KOPT-K1 (cell line): ENCODE results near the gene FNIP1.
"Not testable (repeated sequence)": the region's sequence is repeated elsewhere in the genome, so short reads cannot be mapped to it uniquely, and the experiment has no call there.

Experiments used
- H3K27ac ChIP-seq: fragments of 200-600 bp; sonication (generic); 2 replicates; pipeline ENCODE4 v1.5.1; 2016; ENCODE audit warnings: antibody characterized with exemption, mild to moderate bottlenecking, low read depth, low read length; ENCODE audit not compliant: poor library complexity, severe bottlenecking
- H3K36me3 ChIP-seq: fragments of 200-600 bp; sonication (generic); 2 replicates; pipeline ENCODE4 v1.5.1; 2017; ENCODE audit warnings: antibody characterized with exemption, mild to moderate bottlenecking, low read length, moderate library complexity; ENCODE audit not compliant: insufficient read depth
- H3K9me3 ChIP-seq: fragments of 200-600 bp; sonication (generic); 2 replicates; pipeline ENCODE4 v1.5.1; 2017; ENCODE audit warnings: antibody characterized with exemption, low read length, mild to moderate bottlenecking; ENCODE audit not compliant: insufficient read depth, poor library complexity, severe bottlenecking

The FNIP1 gene

DNA sequence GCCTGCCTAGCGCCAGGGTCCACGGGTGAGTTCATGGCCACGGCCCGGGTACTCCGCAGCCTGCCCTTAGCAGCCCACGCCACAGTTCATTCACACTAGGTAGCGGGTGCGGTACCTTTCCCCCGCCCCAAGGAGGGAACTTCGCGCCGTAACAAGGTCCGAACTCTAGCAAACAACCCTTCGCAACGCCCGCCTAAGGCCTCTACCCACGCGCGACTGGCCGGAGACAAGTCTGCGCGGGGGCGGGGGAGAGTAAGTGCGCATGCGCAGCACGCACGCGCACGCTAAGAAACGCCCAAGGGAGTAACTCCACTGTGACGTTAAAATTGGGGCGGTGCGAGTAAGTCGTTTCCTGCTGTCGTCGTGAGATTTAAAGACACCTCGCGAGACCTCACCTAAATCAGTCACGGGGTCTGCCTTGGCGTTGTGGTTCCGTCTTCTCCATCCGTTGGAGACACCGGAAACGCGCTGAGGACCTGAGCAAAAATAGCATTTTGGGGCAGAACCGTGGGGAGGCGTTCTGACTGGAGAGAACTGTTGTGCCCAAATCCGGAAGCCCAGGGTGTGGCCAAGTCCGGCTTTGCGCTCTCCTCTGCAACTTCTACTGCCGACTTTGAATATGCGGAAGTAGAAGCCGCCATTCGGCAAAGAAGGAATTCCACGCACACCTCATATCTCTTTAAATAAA lies 161.7 kb downstream of the FNIP1 start, which contains the start of gene RAPGEF6:
Gene RAPGEF6, minus strand, starts transcription at position 234 of the 688 bp plus-strand sequence. Its CDS starts 199 bp downstream, at position 35.
- Histone ChIP-seq H3K9me3 (no peaks in the 10 kb centered on the region), H3K36me3 (no peaks in the 10 kb centered on the region), H3K27ac (peak within 1 kb of the TSS; percentile 97)

GRCh38 chr5:131634666-131634995 lies 162.2 kb downstream of the FNIP1 start:
- Histone ChIP-seq H3K36me3 (no peaks in the 10 kb centered on the region), H3K27ac (peak overlapping the region; percentile 97), H3K9me3 (no peaks in the 10 kb centered on the region)

DNA sequence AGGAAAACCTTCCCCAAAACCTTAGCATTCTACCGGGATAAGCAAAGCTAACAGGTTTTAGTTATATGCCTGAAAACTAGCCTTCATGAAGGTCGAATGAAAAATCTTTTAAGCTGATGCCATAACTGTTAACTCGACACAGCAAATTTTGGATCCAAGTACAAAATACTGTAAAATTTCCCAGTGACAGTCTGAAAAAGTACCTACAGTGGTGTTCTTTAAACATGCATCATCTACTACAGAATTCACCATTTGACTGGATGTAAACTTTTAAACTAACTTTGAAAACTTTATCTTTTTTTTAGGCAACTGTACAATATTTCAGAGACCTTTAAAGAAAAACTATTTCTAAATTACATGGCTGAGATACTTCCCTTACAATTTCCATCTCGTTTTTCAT lies 162.6 kb downstream of the FNIP1 start:
- peak overlapping the region; percentile 97 for H3K27ac ChIP-seq
- H3K36me3 ChIP-seq = no peaks in the 10 kb centered on the region
- no peaks in the 10 kb centered on the region for H3K9me3 ChIP-seq

- Histone ChIP-seq H3K36me3 (no peaks in the 10 kb centered on the region), H3K27ac (peak overlapping the region; percentile 97), H3K9me3 (no peaks in the 10 kb centered on the region)
Measured at GRCh38 chr5:131633830-131634229, 163.0 kb downstream of the FNIP1 start.

GRCh38 chr5:131630963-131631350 lies 165.9 kb downstream of the FNIP1 start:
- no peaks in the 10 kb centered on the region for H3K36me3 ChIP-seq
- no peak overlapping the region for H3K27ac ChIP-seq
- H3K9me3 ChIP-seq = no peaks in the 10 kb centered on the region

DNA sequence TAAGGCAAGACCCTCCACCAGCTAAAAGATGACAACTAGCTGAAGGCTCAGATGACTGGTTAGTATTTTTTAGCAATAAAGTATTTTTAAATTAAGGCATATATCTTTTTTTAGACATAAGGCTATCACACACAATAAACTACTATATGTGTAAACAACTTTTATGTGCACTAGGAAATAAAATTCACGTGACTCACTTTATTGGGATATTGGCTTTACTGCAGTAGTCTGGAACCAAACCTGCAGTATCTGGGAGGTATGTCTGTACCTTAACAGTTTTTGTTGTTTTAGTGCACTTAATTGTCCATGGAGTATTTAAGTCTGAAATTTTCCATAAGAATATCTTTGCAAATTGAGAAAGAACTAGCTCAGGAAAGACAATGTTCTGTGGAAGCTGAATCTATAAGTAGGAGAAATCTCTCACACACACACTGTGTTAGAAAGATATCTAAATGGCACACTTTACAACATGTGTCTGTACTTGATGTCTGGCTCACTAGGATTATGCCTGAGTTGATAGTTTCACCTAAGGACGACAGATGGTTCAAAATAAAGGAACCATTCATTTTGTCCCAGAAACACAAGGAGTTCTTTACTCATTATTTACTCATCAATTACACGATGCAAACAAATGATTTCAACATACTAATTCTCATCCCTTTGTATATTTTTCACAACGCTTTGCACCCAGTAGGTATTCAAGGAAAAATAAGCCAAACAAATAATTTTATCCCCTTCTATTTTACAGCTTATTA lies 166.4 kb downstream of the FNIP1 start:
- no peaks in the 10 kb centered on the region for H3K9me3 ChIP-seq
- H3K27ac ChIP-seq = no peak overlapping the region
- H3K36me3 ChIP-seq = no peaks in the 10 kb centered on the region

DNA sequence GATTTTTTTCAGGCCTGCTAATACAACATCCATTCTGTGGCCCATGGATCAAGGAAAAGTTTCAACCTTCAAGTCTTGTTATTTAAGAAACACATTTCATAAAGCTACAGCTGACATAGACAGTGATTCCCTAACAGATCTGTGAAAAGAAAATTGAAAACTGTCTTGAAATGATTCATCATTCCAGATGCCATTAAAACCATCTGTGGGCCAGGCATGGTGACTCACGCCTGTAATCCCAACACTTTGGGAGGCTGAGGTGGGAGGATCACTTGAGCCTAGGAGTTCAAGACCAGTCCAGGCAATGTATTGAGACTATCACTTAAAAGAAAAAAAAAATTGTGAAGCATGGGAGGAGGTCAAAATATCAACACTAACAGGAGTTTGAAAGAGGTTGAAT lies 167.8 kb downstream of the FNIP1 start:
- Histone ChIP-seq H3K36me3 (peaks cover 8% of the 10 kb centered on the region; the same call in 1 of the 2 replicates), H3K27ac (no peak overlapping the region)

DNA sequence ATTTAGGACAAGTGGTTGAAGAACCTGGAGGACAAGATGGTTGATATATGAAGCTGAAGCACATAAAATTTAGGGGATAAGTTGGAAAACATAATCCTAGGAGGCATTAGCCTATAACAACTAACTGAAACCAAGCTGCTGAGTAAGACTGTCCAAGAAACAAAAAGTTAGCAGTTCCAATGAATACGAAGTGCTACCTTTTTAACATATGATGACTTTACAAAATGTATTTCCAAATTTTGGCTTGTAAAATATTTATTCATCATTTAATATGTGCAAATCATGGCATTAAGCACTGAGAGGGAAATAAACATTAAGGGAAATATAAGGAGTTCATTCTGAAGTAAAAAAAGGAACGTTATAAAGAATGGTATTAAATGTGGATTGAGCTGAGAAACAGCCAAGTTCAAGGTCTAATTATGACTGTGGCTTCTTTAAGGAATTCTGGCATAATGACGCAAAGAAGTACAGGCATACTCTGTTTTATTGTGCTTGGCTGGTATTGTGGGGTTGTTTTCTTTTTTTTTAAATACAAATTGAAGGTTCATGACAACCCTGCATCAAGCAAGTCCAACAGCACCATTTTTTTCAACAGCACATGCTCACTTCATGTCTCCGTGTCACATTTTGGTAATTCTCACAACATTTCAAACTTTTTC lies 169.5 kb downstream of the FNIP1 start:
- Histone ChIP-seq H3K36me3 (peaks cover 16% of the 10 kb centered on the region; the same call in 1 of the 2 replicates), H3K9me3 (no peaks in the 10 kb centered on the region), H3K27ac (no peak overlapping the region)

More for the DNA sequence above, 167.8 kb downstream of the FNIP1 start:
- H3K9me3 ChIP-seq = no peaks in the 10 kb centered on the region

- Histone ChIP-seq H3K36me3 (peaks cover 16% of the 10 kb centered on the region; the same call in 1 of the 2 replicates), H3K27ac (no peak overlapping the region), H3K9me3 (no peaks in the 10 kb centered on the region)
Measured at GRCh38 chr5:131622633-131623032, 174.2 kb downstream of the FNIP1 start.

GRCh38 chr5:131621164-131621563 lies 175.7 kb downstream of the FNIP1 start:
- not testable (repeated sequence) for H3K9me3 ChIP-seq, H3K27ac ChIP-seq
- H3K36me3 ChIP-seq = peaks cover 16% of the 10 kb centered on the region; the same call in 1 of the 2 replicates

- Histone ChIP-seq H3K36me3 (peaks cover 9% of the 10 kb centered on the region; the same call in 1 of the 2 replicates), H3K9me3 (no peaks in the 10 kb centered on the region), H3K27ac (no peak overlapping the region)
Measured at GRCh38 chr5:131619102-131619501, 177.7 kb downstream of the FNIP1 start.

DNA sequence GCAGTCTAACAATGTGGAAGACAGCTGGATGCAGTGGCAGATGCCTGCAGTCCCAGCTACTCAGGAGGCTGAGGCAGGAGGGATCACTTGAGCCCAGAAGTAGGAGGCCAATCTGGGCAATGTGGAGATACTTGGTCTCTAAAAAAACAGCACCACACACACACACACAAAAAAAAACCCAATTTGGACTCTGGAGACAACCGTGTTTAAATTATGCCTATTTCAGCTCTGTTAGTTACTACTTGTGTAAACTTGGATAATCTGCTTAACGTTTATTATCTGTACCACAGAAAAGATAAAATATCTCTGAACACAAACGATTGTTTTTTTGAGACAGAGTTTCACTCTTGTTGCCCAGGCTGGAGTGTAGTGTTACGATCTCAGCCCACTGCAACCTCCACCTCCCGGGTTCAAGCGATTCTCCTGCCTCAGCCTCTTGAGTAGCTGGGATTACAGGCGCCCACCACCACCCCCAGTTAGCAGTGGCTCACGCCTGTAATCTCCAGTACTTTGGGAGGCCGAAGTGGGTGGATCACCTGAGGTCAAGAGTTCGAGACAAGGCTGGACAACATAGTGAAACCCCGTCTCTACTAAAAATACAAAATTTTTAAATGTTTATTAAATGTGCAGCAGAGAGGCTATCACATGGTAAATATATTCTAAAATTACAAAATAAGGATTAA lies 179.5 kb downstream of the FNIP1 start:
- H3K36me3 ChIP-seq = no peaks in the 10 kb centered on the region
- H3K27ac ChIP-seq = no peak overlapping the region

GRCh38 chr5:131615957-131616356 lies 180.9 kb downstream of the FNIP1 start:
- H3K27ac ChIP-seq = no peak overlapping the region
- no peaks in the 10 kb centered on the region for H3K36me3 ChIP-seq

More for the DNA sequence above, 179.5 kb downstream of the FNIP1 start:
- H3K9me3 ChIP-seq = no peaks in the 10 kb centered on the region

DNA sequence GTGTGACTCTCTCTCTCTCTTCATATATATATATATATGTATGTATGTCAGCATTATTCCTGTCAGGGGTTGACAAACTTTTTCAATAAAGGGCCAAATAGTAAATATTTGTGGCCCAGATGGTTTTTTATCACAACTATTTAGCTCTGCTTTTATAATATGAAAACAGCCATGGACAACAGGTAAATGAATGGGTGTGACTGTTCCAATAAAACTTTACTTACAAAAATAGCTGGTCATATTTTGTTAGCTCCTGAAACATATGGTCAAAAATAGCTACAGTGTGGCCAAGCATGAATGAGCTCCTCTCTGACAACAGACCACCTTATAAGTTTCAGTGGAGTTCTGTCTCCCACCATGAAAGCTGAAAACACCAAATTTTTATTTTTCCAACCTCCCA lies 183.4 kb downstream of the FNIP1 start:
- Histone ChIP-seq H3K36me3 (no peaks in the 10 kb centered on the region), H3K27ac (no peak overlapping the region), H3K9me3 (no peaks in the 10 kb centered on the region)

More at GRCh38 chr5:131615957-131616356, 180.9 kb downstream of the FNIP1 start:
- no peaks in the 10 kb centered on the region for H3K9me3 ChIP-seq

- Histone ChIP-seq H3K9me3 (no peaks in the 10 kb centered on the region), H3K27ac (no peak overlapping the region), H3K36me3 (no peaks in the 10 kb centered on the region)
Measured at GRCh38 chr5:131611064-131611381, 185.8 kb downstream of the FNIP1 start.
